Stimulated activated CD8-positive, alpha-beta memory T cell treated with anti-CD3 and anti-CD28 coated beads, Interleukin-15, amount 100 ng/mL, for 48 hours (primary cell): ENCODE results near the gene KCNMA1.

Experiments used
- DNase-seq, 2 donors: peaks; one replicate each; pipeline ENCODE4 v3.0.0-alpha.2; 2020; ENCODE audit warnings: low read depth in 2 of 2

The KCNMA1 gene

GRCh38 chr10:77338143-77338542 is 299.5 kb downstream of the KCNMA1 start:
- DNase-seq: no peak

- DNase-seq: no peak
Measured at GRCh38 chr10:77334501-77334900, 303.1 kb downstream of the KCNMA1 start.

GRCh38 chr10:77333610-77334340 is 303.8 kb downstream of the KCNMA1 start:
- DNase-seq: no peak

- no peak for DNase-seq
Measured at GRCh38 chr10:77332256-77332655, 305.4 kb downstream of the KCNMA1 start.

GRCh38 chr10:77328272-77328816 is 309.3 kb downstream of the KCNMA1 start:
- DNase-seq: no peak

GRCh38 chr10:77325233-77325537 is 312.4 kb downstream of the KCNMA1 start:
- DNase-seq: no peak

DNA sequence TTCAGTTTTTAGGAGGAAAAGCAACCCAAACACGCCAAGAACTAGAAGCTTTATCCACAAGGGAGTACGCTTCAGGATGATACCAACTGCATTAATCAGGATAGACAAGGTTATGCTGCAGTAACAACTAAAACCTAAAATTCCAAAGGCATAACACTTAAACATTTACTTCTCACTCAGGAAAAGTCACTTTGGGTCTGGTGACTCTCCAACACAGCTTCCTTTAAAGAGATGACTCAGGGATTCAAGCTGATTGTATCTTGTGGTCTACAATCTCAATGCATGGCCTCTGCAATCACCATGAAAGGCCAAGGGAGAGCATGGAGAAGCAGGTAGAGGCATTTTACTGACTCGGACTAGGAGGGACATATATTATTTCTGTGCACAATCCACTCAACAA is 315.8 kb downstream of the KCNMA1 start:
- DNase-seq: no peak

DNA sequence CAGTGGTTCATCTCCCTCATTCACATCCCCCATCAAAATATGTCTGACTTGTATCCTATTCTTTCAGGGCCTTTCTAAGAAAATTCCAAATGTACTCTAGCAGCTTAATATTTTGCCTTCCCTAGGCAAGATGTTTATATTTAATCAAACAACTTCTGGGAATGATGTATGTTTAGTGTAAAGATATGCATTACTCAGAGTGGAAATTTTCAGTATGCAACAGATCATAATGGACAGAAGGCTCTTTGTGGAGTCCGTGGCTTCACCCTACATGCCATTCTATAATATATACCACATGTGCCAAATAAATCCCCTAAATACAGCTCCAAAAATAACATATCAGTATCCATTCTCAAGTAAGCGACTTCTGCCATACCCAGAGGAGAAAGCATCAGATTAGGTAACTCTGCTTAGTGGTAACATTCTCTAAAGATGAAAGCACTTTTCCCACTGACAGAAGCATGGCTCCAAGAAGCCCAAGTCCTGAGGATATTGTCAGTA is 316.6 kb downstream of the KCNMA1 start:
- DNase-seq: no peak

DNA sequence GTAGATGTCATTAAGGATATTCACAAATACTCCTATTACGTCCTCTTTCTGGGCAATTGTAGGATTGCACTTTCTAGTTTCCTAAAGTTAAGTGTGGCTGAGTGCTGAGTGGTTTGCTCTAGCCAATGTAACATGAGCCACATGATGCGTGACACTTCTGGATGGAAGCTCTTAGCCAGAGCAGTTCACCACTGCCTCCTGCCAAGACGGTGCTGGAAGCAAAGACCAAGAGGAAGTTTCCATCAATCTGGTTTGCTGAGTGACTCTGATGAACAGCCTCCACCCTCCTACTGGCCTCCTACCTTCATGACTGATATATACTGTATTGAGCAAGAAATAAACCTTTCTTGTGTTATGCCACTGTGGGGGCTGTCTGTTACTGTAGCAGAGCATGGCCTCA is 318.1 kb downstream of the KCNMA1 start:
- no peak for DNase-seq

DNA sequence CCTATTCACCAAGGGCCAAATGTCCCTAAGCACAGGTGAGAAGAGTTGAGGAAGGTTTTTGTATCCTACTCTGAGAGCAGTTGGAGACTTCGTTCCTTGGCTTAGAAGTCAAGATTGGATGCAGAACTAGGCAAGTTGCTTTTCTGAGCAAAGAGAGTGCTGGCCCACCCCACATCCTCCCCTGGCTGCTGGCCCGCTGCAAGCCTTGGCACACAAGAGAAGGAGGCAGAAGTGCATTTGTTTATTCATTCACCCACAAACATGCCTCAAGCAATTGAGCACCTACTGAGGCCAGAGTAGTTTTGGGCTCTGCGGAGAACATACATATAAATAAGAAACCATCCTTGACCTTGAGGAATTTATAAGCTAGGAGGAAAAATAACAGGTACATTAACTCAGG is 318.9 kb downstream of the KCNMA1 start:
- DNase-seq: no peak

DNA sequence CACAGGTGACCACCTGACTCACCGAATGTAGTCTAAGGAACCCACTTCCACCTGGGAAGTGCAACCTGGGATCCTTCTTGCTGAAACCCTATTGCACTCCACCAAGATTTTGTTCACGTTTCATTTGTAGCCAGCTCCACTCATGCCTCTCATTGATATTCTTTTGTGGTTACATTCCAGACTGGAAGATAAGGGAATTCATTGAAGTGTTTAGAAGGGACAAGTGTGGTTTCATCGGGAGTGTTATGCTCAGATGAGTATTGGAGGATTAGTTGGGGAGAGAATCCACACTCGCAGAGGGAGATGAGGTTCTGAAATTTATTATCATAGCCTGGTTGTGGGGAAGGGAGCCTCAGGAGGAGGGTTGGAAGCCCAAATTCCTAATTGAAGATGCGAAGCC is 320.4 kb downstream of the KCNMA1 start:
- no peak for DNase-seq

DNA sequence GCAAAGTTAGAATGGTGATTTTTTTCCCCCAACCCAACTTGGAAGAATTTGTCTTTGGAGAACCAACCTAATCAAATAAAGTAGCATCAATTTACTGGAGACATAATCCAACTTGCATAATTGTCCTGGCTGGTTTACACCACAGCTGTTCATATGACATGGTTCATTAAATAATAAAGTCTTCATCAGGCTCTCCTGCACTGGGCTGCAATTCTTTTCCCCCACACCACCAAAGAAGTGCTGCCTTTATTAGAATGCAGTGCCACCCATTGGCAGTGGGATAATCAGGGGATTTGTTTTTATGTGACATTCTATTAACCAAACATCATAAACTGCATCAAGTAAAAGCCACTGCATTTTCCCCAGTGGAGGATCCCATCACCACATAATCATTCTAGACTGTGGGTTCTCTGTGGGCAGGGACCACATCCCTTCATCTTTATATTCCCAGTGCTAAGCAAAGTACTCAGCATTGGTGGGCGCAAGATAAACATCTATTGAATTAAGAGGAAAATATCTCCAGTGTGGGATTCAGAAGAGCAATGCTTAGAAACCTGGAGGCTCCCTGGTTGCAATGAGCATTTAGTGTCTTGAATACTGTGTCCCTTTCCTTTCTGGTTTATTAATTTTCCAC is 322.0 kb downstream of the KCNMA1 start:
- no peak for DNase-seq

GRCh38 chr10:77313066-77313750 is 324.4 kb downstream of the KCNMA1 start:
- no peak for DNase-seq

- no peak for DNase-seq
Measured at GRCh38 chr10:77311186-77311585, 326.4 kb downstream of the KCNMA1 start.

GRCh38 chr10:77310288-77310840 is 327.2 kb downstream of the KCNMA1 start:
- DNase-seq: no peak

GRCh38 chr10:77309509-77309908 is 328.1 kb downstream of the KCNMA1 start:
- no peak for DNase-seq

- DNase-seq: no peak
Measured at GRCh38 chr10:77309092-77309491, 328.5 kb downstream of the KCNMA1 start.

GRCh38 chr10:77308084-77308732 is 329.4 kb downstream of the KCNMA1 start:
- DNase-seq: no peak

DNA sequence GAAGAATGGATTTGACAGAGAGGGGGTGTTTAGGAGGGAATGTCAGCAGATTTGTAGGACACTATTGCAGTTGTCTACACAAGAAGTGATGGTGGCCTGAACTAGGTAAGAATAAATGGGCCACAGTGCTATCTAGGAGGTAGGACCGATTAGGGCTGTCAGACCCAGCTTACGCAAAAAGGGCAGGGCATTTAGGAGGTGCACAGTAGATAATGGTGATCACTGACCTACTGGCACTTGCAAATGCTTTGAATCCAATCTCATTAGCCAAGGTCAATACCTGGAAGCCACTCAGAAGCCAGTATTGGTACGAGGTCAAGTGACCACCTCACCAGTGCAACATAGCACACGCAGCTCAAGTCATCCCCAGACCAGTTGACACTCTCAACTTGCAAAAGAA is 330.9 kb downstream of the KCNMA1 start:
- DNase-seq: no peak

GRCh38 chr10:77305650-77306632 is 331.7 kb downstream of the KCNMA1 start:
- DNase-seq: no peak

GRCh38 chr10:77304192-77304591 is 333.4 kb downstream of the KCNMA1 start:
- DNase-seq: no peak
